B cell (primary cell): ENCODE results near the gene ARL11.

ENCODE experiments used
- EZH2 ChIP-seq: IDR thresholded peaks from 2 replicates; pipeline ENCODE4 v1.6.1; 2012; ENCODE audit warnings: borderline replicate concordance, low read depth, mild to moderate bottlenecking, moderate library complexity, low read length; ENCODE audit not compliant: insufficient read depth, poor library complexity, severe bottlenecking
- TF ChIP-seq, protein P1 (sequence below): fragments of 200-600 bp; IDR thresholded peaks from one replicate; pipeline ENCODE4 v1.8.0; 2022; ENCODE audit warnings: antibody characterized with exemption, mild to moderate bottlenecking

DNA sequence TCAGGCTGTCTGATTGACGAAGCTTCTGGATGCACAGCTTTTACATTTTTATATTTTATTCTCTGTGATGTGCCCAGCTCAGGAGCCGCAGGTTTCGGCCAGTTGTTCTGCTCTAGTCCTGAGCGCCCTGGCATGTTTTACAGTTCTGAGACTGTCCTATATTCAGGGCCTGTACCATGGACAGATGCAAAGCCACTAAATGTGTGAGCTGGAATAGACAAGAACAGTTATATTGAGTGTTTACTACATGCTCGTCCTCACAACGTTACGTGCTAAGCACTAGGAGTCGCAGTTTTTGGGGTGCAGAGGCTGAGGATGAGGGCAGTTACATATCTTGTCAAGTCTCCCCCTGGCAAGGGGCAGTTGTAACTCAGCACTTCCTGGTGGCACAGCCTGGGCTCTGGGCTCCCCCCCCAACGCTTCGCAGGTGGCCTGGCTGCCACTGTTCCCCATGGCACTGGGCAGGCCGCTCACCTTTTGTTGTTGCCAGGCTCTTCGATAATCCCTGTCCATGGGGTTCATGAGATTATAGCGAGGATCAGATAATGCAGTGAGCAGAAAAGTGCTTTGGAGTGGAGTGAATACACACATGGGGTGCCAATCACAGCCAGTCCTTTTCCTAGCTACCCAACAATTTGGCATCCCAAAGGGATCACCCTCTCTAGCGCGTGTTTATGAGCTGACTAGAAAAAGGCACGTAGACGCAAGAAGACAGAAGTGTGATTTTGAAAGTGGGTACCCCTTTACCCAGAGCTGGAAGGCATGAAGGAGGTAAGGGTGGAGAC is 23.5 kb downstream of the ARL11 start:
- TF ChIP-seq, protein P1, sequence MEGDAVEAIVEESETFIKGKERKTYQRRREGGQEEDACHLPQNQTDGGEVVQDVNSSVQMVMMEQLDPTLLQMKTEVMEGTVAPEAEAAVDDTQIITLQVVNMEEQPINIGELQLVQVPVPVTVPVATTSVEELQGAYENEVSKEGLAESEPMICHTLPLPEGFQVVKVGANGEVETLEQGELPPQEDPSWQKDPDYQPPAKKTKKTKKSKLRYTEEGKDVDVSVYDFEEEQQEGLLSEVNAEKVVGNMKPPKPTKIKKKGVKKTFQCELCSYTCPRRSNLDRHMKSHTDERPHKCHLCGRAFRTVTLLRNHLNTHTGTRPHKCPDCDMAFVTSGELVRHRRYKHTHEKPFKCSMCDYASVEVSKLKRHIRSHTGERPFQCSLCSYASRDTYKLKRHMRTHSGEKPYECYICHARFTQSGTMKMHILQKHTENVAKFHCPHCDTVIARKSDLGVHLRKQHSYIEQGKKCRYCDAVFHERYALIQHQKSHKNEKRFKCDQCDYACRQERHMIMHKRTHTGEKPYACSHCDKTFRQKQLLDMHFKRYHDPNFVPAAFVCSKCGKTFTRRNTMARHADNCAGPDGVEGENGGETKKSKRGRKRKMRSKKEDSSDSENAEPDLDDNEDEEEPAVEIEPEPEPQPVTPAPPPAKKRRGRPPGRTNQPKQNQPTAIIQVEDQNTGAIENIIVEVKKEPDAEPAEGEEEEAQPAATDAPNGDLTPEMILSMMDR, result no peak
- no peak for TF ChIP-seq EZH2
